CD14-positive monocyte (primary cell): ENCODE results near the gene PKNOX2. TPM values are rescaled to one million over a fixed set of nuclear protein-coding genes. Genes with fewer than 3 reads are reported as not detected.

ENCODE experiments used
- DNase-seq, 3 donors: peaks; one replicate each; pipeline ENCODE4 v3.0.0-alpha.2; 2011 to 2022
- H2AFZ ChIP-seq: 2 replicates; pipeline ENCODE4 v1.6.0; 2012; ENCODE audit warnings: mild to moderate bottlenecking, low read depth, low read length, inconsistent platforms; ENCODE audit not compliant: insufficient read depth, poor library complexity, severe bottlenecking
- H3K27ac ChIP-seq, 2 donors: 1 replicate in 1 of 2; 2 replicates in 1 of 2; pipeline ENCODE4 v1.5.1; 2012 to 2013; ENCODE audit warnings: low read length in 2 of 2, control low read depth in 1 of 2, inconsistent platforms in 1 of 2, low read depth in 1 of 2, mild to moderate bottlenecking in 1 of 2
- H3K27me3 ChIP-seq, 2 donors: one replicate each; pipeline versions ENCODE4 v1.6.0 to v1.6.1; 2011 to 2013; ENCODE audit warnings: low read length in 2 of 2; ENCODE audit not compliant: control insufficient read depth in 2 of 2, insufficient read depth in 2 of 2
- H3K36me3 ChIP-seq, 2 donors: replicated peaks in 1 of 2; 1 replicate in 1 of 2; 2 replicates in 1 of 2; pipeline versions ENCODE4 v1.5.1 to v1.6.1; 2012 to 2013; ENCODE audit warnings: low read length in 2 of 2, control low read depth in 1 of 2, inconsistent platforms in 1 of 2, mild to moderate bottlenecking in 1 of 2; ENCODE audit not compliant: insufficient read depth in 2 of 2, control insufficient read depth in 1 of 2
- H3K4me1 ChIP-seq, 2 donors: 1 replicate in 1 of 2; 2 replicates in 1 of 2; pipeline versions ENCODE4 v1.5.1 to v1.6.1; 2012 to 2013; ENCODE audit warnings: low read length in 2 of 2, control low read depth in 1 of 2, inconsistent platforms in 1 of 2, mild to moderate bottlenecking in 1 of 2, moderate library complexity in 1 of 2; ENCODE audit not compliant: insufficient read depth in 2 of 2, control insufficient read depth in 1 of 2
- H3K4me2 ChIP-seq: replicated peaks from 2 replicates; pipeline ENCODE3; 2012; ENCODE audit warnings: low read length, moderate library complexity, mild to moderate bottlenecking; ENCODE audit not compliant: poor library complexity, severe bottlenecking; ENCODE audit errors: extremely low read depth
- H3K4me3 ChIP-seq, 3 experiments: fragments of 200-600 bp in 1 of 3; sonication (generic) in 1 of 3; replicated peaks in 1 of 3; 1 replicate in 2 of 3; 2 replicates in 1 of 3; pipeline ENCODE4 v1.5.1; 2011 to 2013; ENCODE audit warnings: low read length in 3 of 3, mild to moderate bottlenecking in 3 of 3, control low read depth in 2 of 3, low read depth in 2 of 3, inconsistent platforms in 1 of 3, moderate library complexity in 1 of 3
- H3K79me2 ChIP-seq: 2 replicates; pipeline ENCODE4 v1.6.0; 2012; ENCODE audit warnings: mild to moderate bottlenecking, control low read depth, inconsistent platforms, low read length, moderate library complexity; ENCODE audit not compliant: insufficient read depth
- H3K9ac ChIP-seq: 2 replicates; pipeline ENCODE4 v1.6.0; 2017; ENCODE audit warnings: low read length, mild to moderate bottlenecking; ENCODE audit not compliant: insufficient read depth, poor library complexity, severe bottlenecking
- H3K9me3 ChIP-seq, 2 donors: replicated peaks in 1 of 2; 1 replicate in 1 of 2; 2 replicates in 1 of 2; pipeline versions ENCODE4 v1.5.1 to v1.6.1; 2012 to 2013; ENCODE audit warnings: low read length in 2 of 2, control low read depth in 1 of 2; ENCODE audit not compliant: control insufficient read depth in 1 of 2, insufficient read depth in 1 of 2
- H4K20me1 ChIP-seq: 2 replicates; pipeline ENCODE4 v1.6.0; 2012; ENCODE audit warnings: mild to moderate bottlenecking, low read length, control low read depth, moderate library complexity; ENCODE audit not compliant: insufficient read depth
- H3K27ac Mint-ChIP-seq, 7 donors: one replicate each; pipeline ENCODE4 v1.8.0; 2020; ENCODE audit warnings: mild to moderate bottlenecking in 7 of 7, mixed read lengths in 7 of 7, moderate library complexity in 6 of 7, inconsistent platforms in 2 of 7
- H3K27me3 Mint-ChIP-seq, 3 donors: one replicate each; pipeline ENCODE4 v1.8.0; 2021 to 2022; ENCODE audit warnings: low read depth in 3 of 3, mild to moderate bottlenecking in 3 of 3, mixed read lengths in 3 of 3, moderate library complexity in 3 of 3, inconsistent platforms in 1 of 3
- H3K36me3 Mint-ChIP-seq, 2 donors: one replicate each; pipeline ENCODE4 v1.8.0; 2020; ENCODE audit warnings: mixed read lengths in 2 of 2, inconsistent platforms in 1 of 2, mild to moderate bottlenecking in 1 of 2
- H3K4me1 Mint-ChIP-seq: one replicate; pipeline ENCODE4 v1.8.0; 2020; ENCODE audit warnings: mild to moderate bottlenecking, mixed read lengths
- H3K4me3 Mint-ChIP-seq, 2 donors: one replicate each; pipeline ENCODE4 v1.8.0; 2020; ENCODE audit warnings: mild to moderate bottlenecking in 2 of 2, mixed read lengths in 2 of 2, moderate library complexity in 1 of 2
- H3K9me3 Mint-ChIP-seq, 7 donors: one replicate each; pipeline ENCODE4 v1.8.0; 2020 to 2022; ENCODE audit warnings: mixed read lengths in 7 of 7, mild to moderate bottlenecking in 6 of 7, moderate library complexity in 6 of 7, inconsistent platforms in 2 of 7
- CTCF ChIP-seq: fragments of 200-600 bp; IDR thresholded peaks from one replicate; pipeline ENCODE4 v1.8.0; 2022; ENCODE audit warnings: antibody characterized with exemption, mild to moderate bottlenecking
- whole genome bisulfite sequencing: methylation state at CpG from one replicate; pipeline ENCODE4 v1.1.5; 2013; ENCODE audit warnings: missing lambda C conversion rate; ENCODE audit not compliant: insufficient coverage; 5-methylcytosine and 5-hydroxymethylcytosine counted together
- intact Hi-C, 2 donors: fragments of 100-400 bp; cut with micrococcal nuclease; formaldehyde crosslinking; loops; one replicate each; pipeline versions ENCODE4 v1.15.0 to v1.15.1; 2023
- polyA plus RNA-seq, 3 donors: library from polyadenylated mRNA; depleted of rRNA in 1 of 3; unstranded in 2 of 3; stranded (reverse) in 1 of 3; fragments of 300-500 nt in 2 of 3; fragments of >200 nt in 1 of 3; fragmentation: Illumina TruSeq in 2 of 3; gene quantifications; 1 replicate in 2 of 3; 2 replicates in 1 of 3; pipeline ENCODE4 v1.2.3, GENCODE V29; 2012 to 2021

Gene PKNOX2
- polyA plus RNA-seq, 3 donors, result not detected

GRCh38 chr11:125202362-125202880 is 37.9 kb downstream of the PKNOX2 start:
- intact Hi-C loops, result no loop called here
- Mint-ChIP-seq H3K4me3 (no peak overlapping the region), H3K27me3 (peaks cover 8 to 19% (median 12%) of the 10 kb centered on the region in 3 donors)

GRCh38 chr11:125202977-125203376 is 38.4 kb downstream of the PKNOX2 start:
- TF ChIP-seq CTCF, result no peak
- Mint-ChIP-seq H3K27ac (no peak overlapping the region), H3K4me3 (no peak overlapping the region), H3K9me3 (peaks cover 0 to 1% (median 0%) of the 10 kb centered on the region in 7 donors), H3K27me3 (peaks cover 8 to 14% (median 12%) of the 10 kb centered on the region in 3 donors), H3K4me1 (no peaks in the 10 kb centered on the region), H3K36me3 (no peaks in the 10 kb centered on the region)
- Histone ChIP-seq H2AFZ (no peak overlapping the region), H3K9me3 (no peaks in the 10 kb centered on the region), H3K4me3 (no peak overlapping the region), H3K4me1 (no peaks in the 10 kb centered on the region), H3K4me2 (no peak overlapping the region), H4K20me1 (no peaks in the 10 kb centered on the region), H3K36me3 (no peaks in the 10 kb centered on the region), H3K27ac (no peak overlapping the region), H3K79me2 (no peaks in the 10 kb centered on the region), H3K9ac (no peak overlapping the region), H3K27me3 (no peaks in the 10 kb centered on the region)
- no peak for DNase-seq
- WGBS, result 70% methylated on average over 3 of the region's 8 CpGs
- intact Hi-C loops, result no loop called here

More at GRCh38 chr11:125202362-125202880, 37.9 kb downstream of the PKNOX2 start:
- WGBS, result no CpG with 5 or more reads among the region's 4 CpGs
- no peak overlapping the region for H3K4me2 ChIP-seq
- no peaks in the 10 kb centered on the region for H3K27me3 ChIP-seq
- H3K79me2 ChIP-seq, result no peaks in the 10 kb centered on the region
- H3K36me3 Mint-ChIP-seq, result no peaks in the 10 kb centered on the region
- no peaks in the 10 kb centered on the region for H4K20me1 ChIP-seq
- no peaks in the 10 kb centered on the region for H3K4me1 ChIP-seq
- peaks cover 0 to 3% (median 0%) of the 10 kb centered on the region in 7 donors for H3K9me3 Mint-ChIP-seq
- no peak overlapping the region for H3K27ac Mint-ChIP-seq
- H3K36me3 ChIP-seq, result no peaks in the 10 kb centered on the region
- TF ChIP-seq CTCF, result no peak
- no peak overlapping the region for H3K4me3 ChIP-seq
- no peaks in the 10 kb centered on the region for H3K4me1 Mint-ChIP-seq
- H3K27ac ChIP-seq, result no peak overlapping the region
- no peak for DNase-seq
- H2AFZ ChIP-seq, result no peak overlapping the region
- H3K9ac ChIP-seq, result no peak overlapping the region
- H3K9me3 ChIP-seq, result no peaks in the 10 kb centered on the region
